ENCODE measurements around the gene CORIN. TPM values are rescaled to one million over a fixed set of nuclear protein-coding genes. Genes with fewer than 3 reads are reported as not detected.
"Not testable (repeated sequence)": the region's sequence is repeated elsewhere in the genome, so short reads cannot be mapped to it uniquely, and the experiment has no call there.

The CORIN gene
- polyA plus RNA-seq, 1 of the 3 experiments (the other 2 are of a cell fraction) = 1.1 TPM

- Histone ChIP-seq H2AFZ (ENCODE audit: low read depth) (no peak overlapping the region), H3F3A (replicated peaks; ENCODE audit: insufficient read depth) (no peaks in the 10 kb centered on the region), H4K20me1 (ENCODE audit: insufficient read depth) (no peaks in the 10 kb centered on the region), H3K4me2 (no peak overlapping the region), H3K9me3 (no peaks in the 10 kb centered on the region), H3K4me1 (ENCODE audit: control insufficient read depth in 1 of 2, insufficient read depth in 2 of 2, low read depth in 1 of 2, low read length in 1 of 2) (no peaks in the 10 kb centered on the region), H3K9me2 (no peaks in the 10 kb centered on the region), H3K27ac (ENCODE audit: low read depth in 2 of 2, low read length in 1 of 2) (no peak overlapping the region), H3K36me3 (replicated peaks in 1 of 2; ENCODE audit: control insufficient read depth in 1 of 2, insufficient read depth in 2 of 2, low read length in 1 of 2) (no peaks in the 10 kb centered on the region), H3K4me3 (ENCODE audit: low read depth in 2 of 2, low read length in 1 of 2) (no peak overlapping the region), H3K27me3 (ENCODE audit: insufficient read depth) (no peaks in the 10 kb centered on the region), H3K79me2 (ENCODE audit: insufficient read depth) (no peaks in the 10 kb centered on the region), H3K9ac (no peak overlapping the region)
- WGBS (ENCODE audit: low lambda C conversion rate) = 57% methylated on average over 2 of the region's 2 CpGs
- POLR2A ChIA-PET = no interaction called here
- CTCF ChIA-PET = no interaction called here
- TF ChIP-seq, protein P1, sequence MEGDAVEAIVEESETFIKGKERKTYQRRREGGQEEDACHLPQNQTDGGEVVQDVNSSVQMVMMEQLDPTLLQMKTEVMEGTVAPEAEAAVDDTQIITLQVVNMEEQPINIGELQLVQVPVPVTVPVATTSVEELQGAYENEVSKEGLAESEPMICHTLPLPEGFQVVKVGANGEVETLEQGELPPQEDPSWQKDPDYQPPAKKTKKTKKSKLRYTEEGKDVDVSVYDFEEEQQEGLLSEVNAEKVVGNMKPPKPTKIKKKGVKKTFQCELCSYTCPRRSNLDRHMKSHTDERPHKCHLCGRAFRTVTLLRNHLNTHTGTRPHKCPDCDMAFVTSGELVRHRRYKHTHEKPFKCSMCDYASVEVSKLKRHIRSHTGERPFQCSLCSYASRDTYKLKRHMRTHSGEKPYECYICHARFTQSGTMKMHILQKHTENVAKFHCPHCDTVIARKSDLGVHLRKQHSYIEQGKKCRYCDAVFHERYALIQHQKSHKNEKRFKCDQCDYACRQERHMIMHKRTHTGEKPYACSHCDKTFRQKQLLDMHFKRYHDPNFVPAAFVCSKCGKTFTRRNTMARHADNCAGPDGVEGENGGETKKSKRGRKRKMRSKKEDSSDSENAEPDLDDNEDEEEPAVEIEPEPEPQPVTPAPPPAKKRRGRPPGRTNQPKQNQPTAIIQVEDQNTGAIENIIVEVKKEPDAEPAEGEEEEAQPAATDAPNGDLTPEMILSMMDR (IDR thresholded peaks at IDR 0.05) = peak; percentile 18; the same call in 1 of the 2 replicates
- TF ChIP-seq GATA2 (CRISPR knock-in tag; IDR thresholded peaks at IDR 0.05) = no peak
- no peak for DNase-seq
These were observed 75.2 kb downstream of the CORIN start for GRCh38 chr4:47762376-47763266.

DNA sequence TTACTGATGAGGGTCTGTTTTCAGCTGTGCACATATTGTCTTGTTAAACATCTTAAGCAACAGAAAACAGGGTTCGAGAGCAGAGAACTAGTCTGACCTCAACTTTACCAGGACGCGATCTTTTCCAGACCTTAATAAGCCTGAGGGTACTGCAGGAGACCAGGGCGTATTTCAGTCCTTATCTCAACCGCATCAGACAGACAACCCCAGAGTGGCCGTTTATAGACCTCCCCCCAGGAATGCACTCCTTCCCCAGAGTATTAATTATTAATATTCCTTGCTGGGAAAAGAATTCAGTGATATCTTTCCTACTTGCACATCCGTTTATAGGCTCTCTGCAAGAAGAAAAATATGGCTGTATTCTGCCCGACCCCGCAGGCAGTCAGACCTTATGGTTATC, 84.6 kb downstream of the CORIN start:
- CTCF ChIA-PET = interaction anchor here (0.6 kb wide), 1 partner anchor 14 kb away, joined by 3 read pairs; no protein-coding TSS in a partner anchor

GRCh38 chr4:47752214-47752613, 85.7 kb downstream of the CORIN start:
- no peak overlapping the region for H3K27ac ChIP-seq (ENCODE audit: low read depth in 2 of 2, low read length in 1 of 2)
- no peak overlapping the region for H3K4me3 ChIP-seq (ENCODE audit: low read depth in 2 of 2, low read length in 1 of 2)
- no peaks in the 10 kb centered on the region for H3K36me3 ChIP-seq (replicated peaks in 1 of 2; ENCODE audit: control insufficient read depth in 1 of 2, insufficient read depth in 2 of 2, low read length in 1 of 2)
- no peaks in the 10 kb centered on the region for H3K27me3 ChIP-seq (ENCODE audit: insufficient read depth)
- no peaks in the 10 kb centered on the region for H3K9me3 ChIP-seq
- 0 out of 4 replicates have a peak, but pooled peaks cover 0 to 3% of the 10 kb centered on the region in 2 experiments for H3K4me1 ChIP-seq (ENCODE audit: control insufficient read depth in 1 of 2, insufficient read depth in 2 of 2, low read depth in 1 of 2, low read length in 1 of 2)
- POLR2A ChIA-PET = no interaction called here
- DNase-seq = no peak
- H2AFZ ChIP-seq (ENCODE audit: low read depth) = no peak overlapping the region
- H3K79me2 ChIP-seq (ENCODE audit: insufficient read depth) = no peaks in the 10 kb centered on the region
- no peak overlapping the region for H3K4me2 ChIP-seq
- CTCF ChIA-PET = interaction anchor here (0.6 to 1.3 kb wide), 3 partner anchors 12 to 85 kb away, joined by 3 to 6 read pairs (median 3); partner anchors contain the start of gene CORIN
- no peaks in the 10 kb centered on the region for H4K20me1 ChIP-seq (ENCODE audit: insufficient read depth)
- H3K9ac ChIP-seq = no peak overlapping the region
- H3K9me2 ChIP-seq = no peaks in the 10 kb centered on the region
- no peaks in the 10 kb centered on the region for H3F3A ChIP-seq (replicated peaks; ENCODE audit: insufficient read depth)
- whole genome bisulfite sequencing (ENCODE audit: low lambda C conversion rate) = 79% methylated on average over 5 of the region's 5 CpGs
- no peak for TF ChIP-seq TCF12 (IDR thresholded peaks at IDR 0.05)
- no peak for TF ChIP-seq EP300 (IDR thresholded peaks at IDR 0.05; ENCODE audit: borderline replicate concordance in 1 of 2, low read depth in 1 of 2, low read length in 1 of 2)
- no peak for TF ChIP-seq SMC3 (IDR thresholded peaks at IDR 0.05; ENCODE audit: low read depth, low read length)
- no peak for TF ChIP-seq FOXJ3 (CRISPR knock-in tag; IDR thresholded peaks at IDR 0.05)
- no peak for TF ChIP-seq GABPA (IDR thresholded peaks at IDR 0.05; ENCODE audit: low read depth)
- TF ChIP-seq RCOR1 (IDR thresholded peaks at IDR 0.05; ENCODE audit: low read length) = no peak
- no peak for TF ChIP-seq FOSL2 (IDR thresholded peaks at IDR 0.05; ENCODE audit: borderline replicate concordance, low read depth)
- no peak for TF ChIP-seq ELF1 (IDR thresholded peaks at IDR 0.05)
- no peak for TF ChIP-seq RXRA (IDR thresholded peaks at IDR 0.05; ENCODE audit: borderline replicate concordance, low read depth)
- TF ChIP-seq MXI1 (IDR thresholded peaks at IDR 0.05; ENCODE audit: low read depth, low read length) = no peak
- no peak for TF ChIP-seq MEF2A (IDR thresholded peaks at IDR 0.05; ENCODE audit: borderline replicate concordance, low read depth)
- no peak for TF ChIP-seq FOXM1 (IDR thresholded peaks at IDR 0.05; ENCODE audit: low read depth)
- no peak for TF ChIP-seq RFX5 (IDR thresholded peaks at IDR 0.05; ENCODE audit: low read length)
- TF ChIP-seq, protein P1 (IDR thresholded peaks at IDR 0.05) = no peak
- no peak for TF ChIP-seq MAX (IDR thresholded peaks at IDR 0.05; ENCODE audit: low read depth)
- no peak for TF ChIP-seq NFIC (IDR thresholded peaks at IDR 0.05; ENCODE audit: borderline replicate concordance)

More for the DNA sequence above, 84.6 kb downstream of the CORIN start:
- H3K4me2 ChIP-seq; H3K79me2 ChIP-seq (ENCODE audit: insufficient read depth); DNase-seq; H3K9me2 ChIP-seq; H3K4me3 ChIP-seq (ENCODE audit: low read depth in 2 of 2, low read length in 1 of 2); H3K9me3 ChIP-seq; H3K9ac ChIP-seq; H3K27ac ChIP-seq (ENCODE audit: low read depth in 2 of 2, low read length in 1 of 2); H3F3A ChIP-seq (replicated peaks; ENCODE audit: insufficient read depth); H3K4me1 ChIP-seq (ENCODE audit: control insufficient read depth in 1 of 2, insufficient read depth in 2 of 2, low read depth in 1 of 2, low read length in 1 of 2); H3K27me3 ChIP-seq (ENCODE audit: insufficient read depth); H3K36me3 ChIP-seq (replicated peaks in 1 of 2; ENCODE audit: control insufficient read depth in 1 of 2, insufficient read depth in 2 of 2, low read length in 1 of 2); POLR2A ChIA-PET; H4K20me1 ChIP-seq (ENCODE audit: insufficient read depth); H2AFZ ChIP-seq (ENCODE audit: low read depth): not testable (repeated sequence)
- WGBS (ENCODE audit: low lambda C conversion rate) = 74% methylated on average over 9 of the region's 9 CpGs

Data from SK-N-SH (cell line).